ENCODE data around the gene DZIP1L.

GRCh38 chr3:138043266-138044029, 72.0 kb downstream of the DZIP1L start:
- TF ChIP-seq POLR2AphosphoS5 (IDR thresholded peaks at IDR 0.05) (no peak), CTCF (IDR thresholded peaks at IDR 0.05) (no peak), POLR2A (IDR thresholded peaks at IDR 0.05) (no peak)
